ENCODE measurements around the gene BACE2. TPM values are rescaled to one million over a fixed set of nuclear protein-coding genes. Genes with fewer than 3 reads are reported as not detected.

The BACE2 gene
- total RNA-seq, 1 experiment from 2014 or later: 40.8 TPM

DNA sequence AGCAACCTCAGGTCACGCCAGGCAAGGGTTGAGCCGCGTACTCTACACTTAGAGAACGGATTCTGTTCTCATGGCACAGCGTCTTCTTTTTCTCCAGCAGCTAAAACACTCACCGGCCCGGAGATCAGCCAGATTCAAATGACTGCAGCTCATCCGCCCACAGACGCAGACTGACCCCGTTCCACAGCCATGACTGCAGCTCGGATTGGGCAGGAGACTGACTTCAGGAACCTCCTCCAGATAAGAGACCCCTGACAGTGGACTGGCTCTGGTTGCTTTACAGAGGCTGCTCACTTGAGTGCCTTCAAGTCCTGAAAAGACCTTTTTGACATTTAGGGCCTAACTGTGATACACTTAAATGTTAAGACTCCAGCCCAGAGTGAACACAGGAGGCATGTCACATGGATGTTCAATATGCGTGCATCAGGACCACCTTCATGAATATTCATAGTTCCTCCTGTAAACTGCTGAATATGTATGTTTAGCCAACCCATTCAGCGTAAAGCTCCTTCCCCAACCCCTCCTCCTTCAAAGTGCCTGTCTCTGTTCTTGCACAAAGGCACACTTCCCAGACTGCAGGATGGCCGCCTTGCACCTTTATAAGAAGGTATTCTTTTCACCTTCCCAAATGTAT is 42.6 kb downstream of the BACE2 start:
- Histone ChIP-seq H3K4me2 (no peak overlapping the region), H4K20me1 (ENCODE audit: insufficient read depth) (no peaks in the 10 kb centered on the region), H3K79me2 (ENCODE audit: low read depth) (no peaks in the 10 kb centered on the region), H3K4me1 (replicated peaks; ENCODE audit: insufficient read depth) (no peaks in the 10 kb centered on the region), H3K9me3 (ENCODE audit: insufficient read depth, low read depth) (no peaks in the 10 kb centered on the region), H3K4me3 (no peak overlapping the region), H2AFZ (no peak overlapping the region), H3K27ac (no peak overlapping the region), H3K27me3 (ENCODE audit: insufficient read depth, low read depth) (no peaks in the 10 kb centered on the region), H3K9me2 (ENCODE audit: insufficient read depth) (no peaks in the 10 kb centered on the region), H3F3A (ENCODE audit: insufficient read depth, low read depth) (no peaks in the 10 kb centered on the region), H3K36me3 (ENCODE audit: low read depth) (no peaks in the 10 kb centered on the region)
- TF ChIP-seq, protein P1, sequence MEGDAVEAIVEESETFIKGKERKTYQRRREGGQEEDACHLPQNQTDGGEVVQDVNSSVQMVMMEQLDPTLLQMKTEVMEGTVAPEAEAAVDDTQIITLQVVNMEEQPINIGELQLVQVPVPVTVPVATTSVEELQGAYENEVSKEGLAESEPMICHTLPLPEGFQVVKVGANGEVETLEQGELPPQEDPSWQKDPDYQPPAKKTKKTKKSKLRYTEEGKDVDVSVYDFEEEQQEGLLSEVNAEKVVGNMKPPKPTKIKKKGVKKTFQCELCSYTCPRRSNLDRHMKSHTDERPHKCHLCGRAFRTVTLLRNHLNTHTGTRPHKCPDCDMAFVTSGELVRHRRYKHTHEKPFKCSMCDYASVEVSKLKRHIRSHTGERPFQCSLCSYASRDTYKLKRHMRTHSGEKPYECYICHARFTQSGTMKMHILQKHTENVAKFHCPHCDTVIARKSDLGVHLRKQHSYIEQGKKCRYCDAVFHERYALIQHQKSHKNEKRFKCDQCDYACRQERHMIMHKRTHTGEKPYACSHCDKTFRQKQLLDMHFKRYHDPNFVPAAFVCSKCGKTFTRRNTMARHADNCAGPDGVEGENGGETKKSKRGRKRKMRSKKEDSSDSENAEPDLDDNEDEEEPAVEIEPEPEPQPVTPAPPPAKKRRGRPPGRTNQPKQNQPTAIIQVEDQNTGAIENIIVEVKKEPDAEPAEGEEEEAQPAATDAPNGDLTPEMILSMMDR (conservative IDR thresholded peaks at IDR 0.05): no peak
- no peak for TF ChIP-seq EZH2 (IDR thresholded peaks at IDR 0.05; ENCODE audit: low read depth)
- no TSS peak for BruUV-seq (replicated peaks)
- intact Hi-C loops (cut with micrococcal nuclease; ENCODE audit: unreplicated experiment): no loop called here
- ChIA-PET POLR2A (ENCODE audit: unreplicated experiment) (no interaction called here), CTCF (no interaction called here)
- no peak for DNase-seq

DNA sequence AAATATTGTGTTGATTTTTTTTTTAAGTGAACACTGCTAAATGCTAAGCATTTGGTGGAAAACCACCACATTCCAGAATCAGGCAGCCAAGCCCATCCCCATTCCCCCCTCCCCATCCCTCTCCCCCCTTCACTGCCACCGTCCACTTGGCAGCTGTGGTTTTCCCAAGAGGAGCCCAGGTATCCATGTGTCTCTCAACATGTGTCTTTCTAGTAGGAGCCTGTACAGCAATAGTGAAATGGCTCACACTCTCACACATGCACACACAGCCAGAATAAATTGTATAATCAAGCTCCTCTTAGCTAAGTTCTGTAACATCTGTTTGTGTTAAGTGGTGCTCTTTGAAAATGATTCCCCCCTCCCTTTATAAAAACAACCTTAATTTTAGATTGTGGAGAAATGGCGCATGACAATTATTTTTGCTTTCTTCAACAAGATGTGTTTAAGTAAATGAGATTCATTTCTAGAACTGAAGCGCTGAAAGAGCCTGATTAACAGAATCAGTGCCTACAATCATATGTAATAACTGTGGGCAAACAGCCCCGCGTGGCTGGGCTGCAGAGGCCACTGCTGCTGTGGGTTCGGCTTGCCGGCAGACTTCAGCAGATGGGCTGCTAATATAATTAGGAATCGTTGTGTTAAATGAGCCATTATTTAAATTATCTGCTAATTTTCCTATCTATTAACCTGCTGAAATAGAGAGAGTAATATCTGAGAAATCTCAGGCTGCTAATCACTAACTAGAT is 43.3 kb downstream of the BACE2 start:
- Histone ChIP-seq H3K27me3 (ENCODE audit: insufficient read depth, low read depth) (no peaks in the 10 kb centered on the region), H3K27ac (no peak overlapping the region), H3K36me3 (ENCODE audit: low read depth) (no peaks in the 10 kb centered on the region), H3K79me2 (ENCODE audit: low read depth) (no peaks in the 10 kb centered on the region), H3K9me3 (ENCODE audit: insufficient read depth, low read depth) (no peaks in the 10 kb centered on the region), H3K9me2 (ENCODE audit: insufficient read depth) (no peaks in the 10 kb centered on the region), H4K20me1 (ENCODE audit: insufficient read depth) (no peaks in the 10 kb centered on the region), H2AFZ (no peak overlapping the region), H3K4me2 (no peak overlapping the region), H3K4me3 (no peak overlapping the region), H3F3A (ENCODE audit: insufficient read depth, low read depth) (no peaks in the 10 kb centered on the region), H3K4me1 (replicated peaks; ENCODE audit: insufficient read depth) (no peaks in the 10 kb centered on the region)
- TF ChIP-seq, protein P1 (conservative IDR thresholded peaks at IDR 0.05): no peak
- no peak for TF ChIP-seq EZH2 (IDR thresholded peaks at IDR 0.05; ENCODE audit: low read depth)
- intact Hi-C loops (cut with micrococcal nuclease; ENCODE audit: unreplicated experiment): no loop called here
- no TSS peak for BruUV-seq (replicated peaks)
- ChIA-PET CTCF (no interaction called here), POLR2A (ENCODE audit: unreplicated experiment) (no interaction called here)
- DNase-seq: no peak

- Histone ChIP-seq H3K79me2 (ENCODE audit: low read depth) (no peaks in the 10 kb centered on the region), H3K4me1 (replicated peaks; ENCODE audit: insufficient read depth) (peaks cover 9% of the 10 kb centered on the region), H4K20me1 (ENCODE audit: insufficient read depth) (no peaks in the 10 kb centered on the region), H3K9me3 (ENCODE audit: insufficient read depth, low read depth) (no peaks in the 10 kb centered on the region), H3K27ac (no peak overlapping the region), H3K27me3 (ENCODE audit: insufficient read depth, low read depth) (no peaks in the 10 kb centered on the region), H3K36me3 (ENCODE audit: low read depth) (no peaks in the 10 kb centered on the region), H3F3A (ENCODE audit: insufficient read depth, low read depth) (no peaks in the 10 kb centered on the region), H3K4me2 (no peak overlapping the region), H2AFZ (no peak overlapping the region), H3K4me3 (no peak overlapping the region), H3K9me2 (ENCODE audit: insufficient read depth) (no peaks in the 10 kb centered on the region)
- POLR2A ChIA-PET (ENCODE audit: unreplicated experiment): no interaction called here
- no TSS peak for BruUV-seq (replicated peaks)
- no peak for TF ChIP-seq EZH2 (IDR thresholded peaks at IDR 0.05; ENCODE audit: low read depth)
- TF ChIP-seq, protein P1 (conservative IDR thresholded peaks at IDR 0.05): no peak
- DNase-seq: no peak
- CTCF ChIA-PET: no interaction called here
- intact Hi-C loops (cut with micrococcal nuclease; ENCODE audit: unreplicated experiment): no loop called here
Measured at GRCh38 chr21:41213021-41213420, 45.1 kb downstream of the BACE2 start.
